Upper lobe of right lung (tissue), 1 donor: Measurements from ENCODE around the gene NBEAL1. TPM values are rescaled to one million over a fixed set of nuclear protein-coding genes. Genes with fewer than 3 reads are reported as not detected.

Source experiments
- ATAC-seq: fragments of 200-7000 bp; cut with Tn5 transposase; one replicate; pipeline ENCODE4 v1.9.1; 2020; ENCODE audit warnings: mild to moderate bottlenecking, moderate library complexity
- DNase-seq: peaks from one replicate; pipeline ENCODE4 v3.0.0-alpha.2; 2020
- H3K27ac ChIP-seq: fragments of 200-600 bp; one replicate; pipeline ENCODE4 v1.8.0; 2022
- H3K27me3 ChIP-seq: fragments of 200-600 bp; one replicate; pipeline ENCODE4 v1.8.0; 2022; ENCODE audit warnings: mild to moderate bottlenecking
- H3K36me3 ChIP-seq: fragments of 200-600 bp; one replicate; pipeline ENCODE4 v1.8.0; 2022
- H3K4me1 ChIP-seq: fragments of 200-600 bp; one replicate; pipeline ENCODE4 v1.8.0; 2022
- H3K4me3 ChIP-seq: fragments of 200-600 bp; one replicate; pipeline ENCODE4 v1.8.0; 2022; ENCODE audit warnings: mild to moderate bottlenecking
- H3K9me3 ChIP-seq: fragments of 200-600 bp; one replicate; pipeline ENCODE4 v1.8.0; 2022
- CTCF ChIP-seq: fragments of 200-600 bp; IDR thresholded peaks from one replicate; pipeline ENCODE4 v1.8.0; 2022; ENCODE audit warnings: antibody characterized with exemption
- intact Hi-C: fragments of 100-400 bp; cut with DNase I; formaldehyde crosslinking; loops from one replicate; pipeline ENCODE4 v1.11.0; 2022
- total RNA-seq: library from RNA; stranded (reverse); fragmentation: NEBNext Ultra II Directional; extraction: Animal tissue kit (Norgen Biotek cat#: 25700); gene quantifications from one replicate; pipeline ENCODE4 v1.2.1, GENCODE V29; 2021
- donor health status: DM: no; HTN: yes; CAD: no; lungs with severe emphysema.

The NBEAL1 gene
- total RNA-seq, 1 donor from 2014 or later, result 73.4 TPM

GRCh38 chr2:203040966-203041521 is 26.4 kb downstream of the NBEAL1 start:
- H3K27me3 ChIP-seq, result no peaks in the 10 kb centered on the region
- H3K4me3 ChIP-seq, result no peak overlapping the region
- DNase-seq (no peak), ATAC-seq (no peak)
- H3K27ac ChIP-seq, result no peak overlapping the region
- intact Hi-C loops, result no loop called here
- peaks cover 17% of the 10 kb centered on the region for H3K36me3 ChIP-seq
- H3K9me3 ChIP-seq, result no peaks in the 10 kb centered on the region
- no peak for TF ChIP-seq CTCF
- H3K4me1 ChIP-seq, result peaks cover 15% of the 10 kb centered on the region

- no peak for DNase-seq
- no peak for TF ChIP-seq CTCF
- intact Hi-C loops, result no loop called here
- Histone ChIP-seq H3K36me3 (peaks cover 17% of the 10 kb centered on the region), H3K27ac (no peak overlapping the region), H3K9me3 (no peaks in the 10 kb centered on the region), H3K4me3 (no peak overlapping the region), H3K27me3 (no peaks in the 10 kb centered on the region), H3K4me1 (peaks cover 4% of the 10 kb centered on the region)
- ATAC-seq, result no peak
Measured at GRCh38 chr2:203042178-203042577, 27.5 kb downstream of the NBEAL1 start.

GRCh38 chr2:203043226-203043625 is 28.6 kb downstream of the NBEAL1 start:
- TF ChIP-seq CTCF, result no peak
- no peak for DNase-seq
- Histone ChIP-seq H3K27me3 (no peaks in the 10 kb centered on the region), H3K4me3 (no peak overlapping the region), H3K36me3 (peaks cover 17% of the 10 kb centered on the region), H3K27ac (no peak overlapping the region), H3K4me1 (no peaks in the 10 kb centered on the region), H3K9me3 (no peaks in the 10 kb centered on the region)
- ATAC-seq, result no peak
- intact Hi-C loops, result no loop called here

GRCh38 chr2:203045867-203046266 is 31.2 kb downstream of the NBEAL1 start:
- no peak for TF ChIP-seq CTCF
- Histone ChIP-seq H3K27ac (no peak overlapping the region), H3K9me3 (no peaks in the 10 kb centered on the region), H3K36me3 (peaks cover 36% of the 10 kb centered on the region), H3K4me3 (no peak overlapping the region), H3K27me3 (no peaks in the 10 kb centered on the region), H3K4me1 (no peaks in the 10 kb centered on the region)
- intact Hi-C loops, result no loop called here
- DNase-seq (no peak), ATAC-seq (no peak)

- Histone ChIP-seq H3K4me1 (no peaks in the 10 kb centered on the region), H3K9me3 (no peaks in the 10 kb centered on the region), H3K27me3 (no peaks in the 10 kb centered on the region), H3K36me3 (peaks cover 39% of the 10 kb centered on the region), H3K4me3 (no peak overlapping the region), H3K27ac (no peak overlapping the region)
- intact Hi-C loops, result no loop called here
- no peak for TF ChIP-seq CTCF
- ATAC-seq, result no peak
- DNase-seq, result no peak
Measured at GRCh38 chr2:203052539-203052938, 37.9 kb downstream of the NBEAL1 start.
